22Rv1 (cell line): Measurements from ENCODE around the gene SPAG17.

Experiments used
- CTCF ChIP-seq: fragments of 450-650 bp; IDR thresholded peaks from 2 replicates; pipeline ENCODE4 v1.5.1; 2017; ENCODE audit warnings: mild to moderate bottlenecking
- ZFX ChIP-seq: fragments of 450-650 bp; IDR thresholded peaks from 2 replicates; pipeline ENCODE4 v1.6.1; 2017; ENCODE audit warnings: antibody characterized with exemption, borderline replicate concordance

- no peak for TF ChIP-seq CTCF
- TF ChIP-seq ZFX, result no peak
These were observed 83.0 kb downstream of the SPAG17 start for GRCh38 chr1:118101999-118102398.
